ENCODE results near the gene RNF148. TPM values are rescaled to one million over a fixed set of nuclear protein-coding genes. Genes with fewer than 3 reads are reported as not detected.

RNF148 gene
- total and polyA plus RNA-seq, 11 donors: 0.08 to 0.40 (median 0.20) TPM; not detected in 6

GRCh38 chr7:122658856-122659255 lies 43.9 kb downstream of the RNF148 start:
- intact Hi-C loops (cut with DNase I): no loop called here
- H3K36me3 ChIP-seq: no peaks in the 10 kb centered on the region
- ATAC-seq: no peak
- no peaks in the 10 kb centered on the region for H3K27me3 ChIP-seq
- H3K4me1 ChIP-seq: no peaks in the 10 kb centered on the region
- H3K27ac ChIP-seq: no peak overlapping the region
- DNase-seq: no peak
- no peak for TF ChIP-seq CTCF (IDR thresholded peaks at IDR 0.05)
- no peak for TF ChIP-seq POLR2A (IDR thresholded peaks at IDR 0.05)
- H3K4me3 ChIP-seq: no peak overlapping the region
- 66 to 78% (median 71%) methylated on average over 2 of the region's 2 CpGs for WGBS, 4 donors
- no peaks in the 10 kb centered on the region for H3K9me3 ChIP-seq

- no peaks in the 10 kb centered on the region for H3K27me3 ChIP-seq
- no peak overlapping the region for H3K4me3 ChIP-seq
- TF ChIP-seq POLR2A (IDR thresholded peaks at IDR 0.05) (no peak), CTCF (IDR thresholded peaks at IDR 0.05) (no peak)
- DNase-seq (no peak), ATAC-seq (no peak)
- no peaks in the 10 kb centered on the region for H3K9me3 ChIP-seq
- H3K36me3 ChIP-seq: no peaks in the 10 kb centered on the region
- H3K27ac ChIP-seq: no peak overlapping the region
- intact Hi-C loops (cut with DNase I): no loop called here
- WGBS, 4 donors: 89 to 95% (median 90%) methylated on average over 5 of the region's 5 CpGs
- H3K4me1 ChIP-seq: peaks cover 0 to 6% (median 0%) of the 10 kb centered on the region in 12 donors
Measured at GRCh38 chr7:122653685-122654084, 49.0 kb downstream of the RNF148 start.

- H3K36me3 ChIP-seq: no peaks in the 10 kb centered on the region
- no peak overlapping the region for H3K27ac ChIP-seq
- DNase-seq (no peak), ATAC-seq (no peak)
- H3K4me3 ChIP-seq: no peak overlapping the region
- 35 to 51% (median 44%) methylated on average over 4 of the region's 4 CpGs for WGBS, 4 donors
- H3K9me3 ChIP-seq: no peaks in the 10 kb centered on the region
- no peaks in the 10 kb centered on the region for H3K27me3 ChIP-seq
- intact Hi-C loops (cut with DNase I): no loop called here
- TF ChIP-seq POLR2A (IDR thresholded peaks at IDR 0.05): no peak
- no peak for TF ChIP-seq CTCF (IDR thresholded peaks at IDR 0.05)
- peaks cover 0 to 6% (median 0%) of the 10 kb centered on the region in 12 donors for H3K4me1 ChIP-seq
Measured at GRCh38 chr7:122652876-122653275, 49.8 kb downstream of the RNF148 start.

Other genes starting within 250 kb of the RNF148 start
- under 1 TPM in 6 of 9 donors, not detected in 3; 0.19 to 0.69 (median 0.38) TPM for gene RNF133, start 3.8 kb downstream of the RNF148 start, total RNA-seq
- under 1 TPM in 1 of 2 donors, not detected in 1; 0.06 TPM for gene RNF133, start 3.8 kb downstream of the RNF148 start, polyA plus RNA-seq
- 10 to 100 TPM in 5 of 9 donors, 1 to 10 TPM in 4; 6.5 to 29.0 (median 10.3) TPM for gene CADPS2, start 183.5 kb upstream of the RNF148 start, total RNA-seq
- gene CADPS2, start 183.5 kb upstream of the RNF148 start, polyA plus RNA-seq: 10 to 100 TPM in 1 of 2 donors, 1 to 10 TPM in 1; 6.8 to 18.9 TPM